BE2C (cell line): Measurements from ENCODE around the gene BRICD5.

Experiments used
- DNase-seq: peaks from one replicate; pipeline ENCODE4 v3.0.0-alpha.2; 2020
- H3K27me3 ChIP-seq: fragments of 250-450 bp; sonication (Bioruptor Pico); 2 replicates; pipeline ENCODE4 v1.5.1; 2020; ENCODE audit warnings: mild to moderate bottlenecking
- H3K36me3 ChIP-seq: fragments of 250-450 bp; sonication (Bioruptor Pico); 2 replicates; pipeline ENCODE4 v1.5.1; 2020; ENCODE audit warnings: mild to moderate bottlenecking
- H3K4me1 ChIP-seq: fragments of 250-450 bp; sonication (Bioruptor Pico); 2 replicates; pipeline ENCODE4 v1.5.1; 2020
- H3K4me3 ChIP-seq: 2 replicates; pipeline ENCODE4 v1.5.1; 2011; ENCODE audit warnings: low read depth, low read length
- H3K9me3 ChIP-seq: fragments of 250-450 bp; sonication (Bioruptor Pico); 2 replicates; pipeline ENCODE4 v1.5.1; 2020
- TF ChIP-seq, protein P1 (sequence below): IDR thresholded peaks from 2 replicates; pipeline ENCODE4 v1.5.1; 2012; ENCODE audit warnings: mild to moderate bottlenecking, low read depth, low read length

BRICD5 gene

DNA sequence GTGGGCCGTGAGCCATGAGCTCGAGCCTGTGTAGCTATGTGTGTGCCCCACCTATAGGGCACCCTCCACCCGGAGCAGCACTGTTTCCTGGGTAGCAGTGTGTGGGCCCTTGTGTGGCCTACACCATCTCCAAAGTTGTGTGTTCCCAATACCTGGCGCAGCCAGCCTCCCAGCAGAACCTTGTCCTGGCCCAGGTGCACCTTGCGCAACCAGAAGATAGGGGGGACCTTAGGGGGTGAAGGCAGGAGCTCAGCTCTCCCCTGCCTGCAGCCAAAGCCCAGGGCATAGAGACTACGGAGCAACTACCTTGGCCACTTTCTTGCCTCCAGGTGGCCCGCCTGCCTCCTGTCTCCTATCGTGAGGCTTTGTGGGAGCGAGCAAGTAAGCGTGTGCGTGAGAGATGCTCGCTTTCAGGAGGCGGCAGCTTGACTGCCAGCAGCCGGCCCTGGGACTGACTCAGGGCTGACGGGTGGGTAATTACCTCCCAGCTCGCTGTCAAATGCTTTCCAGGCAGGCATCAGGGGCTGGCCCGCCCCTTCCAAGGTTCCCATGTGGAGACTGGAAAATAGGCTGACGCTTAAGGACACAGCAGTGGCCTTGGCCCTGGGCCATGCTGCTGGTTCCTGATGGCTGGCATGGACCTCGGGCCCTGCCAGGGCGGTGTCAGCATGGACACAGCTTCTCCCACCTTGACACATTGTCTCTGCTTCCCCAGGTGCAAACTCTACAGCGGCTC lies 36.1 kb downstream of the BRICD5 start:
- Histone ChIP-seq H3K9me3 (no peaks in the 10 kb centered on the region), H3K27me3 (no peaks in the 10 kb centered on the region), H3K4me1 (no peaks in the 10 kb centered on the region), H3K36me3 (peaks cover 71% of the 10 kb centered on the region), H3K4me3 (no peak overlapping the region)
- TF ChIP-seq, protein P1, sequence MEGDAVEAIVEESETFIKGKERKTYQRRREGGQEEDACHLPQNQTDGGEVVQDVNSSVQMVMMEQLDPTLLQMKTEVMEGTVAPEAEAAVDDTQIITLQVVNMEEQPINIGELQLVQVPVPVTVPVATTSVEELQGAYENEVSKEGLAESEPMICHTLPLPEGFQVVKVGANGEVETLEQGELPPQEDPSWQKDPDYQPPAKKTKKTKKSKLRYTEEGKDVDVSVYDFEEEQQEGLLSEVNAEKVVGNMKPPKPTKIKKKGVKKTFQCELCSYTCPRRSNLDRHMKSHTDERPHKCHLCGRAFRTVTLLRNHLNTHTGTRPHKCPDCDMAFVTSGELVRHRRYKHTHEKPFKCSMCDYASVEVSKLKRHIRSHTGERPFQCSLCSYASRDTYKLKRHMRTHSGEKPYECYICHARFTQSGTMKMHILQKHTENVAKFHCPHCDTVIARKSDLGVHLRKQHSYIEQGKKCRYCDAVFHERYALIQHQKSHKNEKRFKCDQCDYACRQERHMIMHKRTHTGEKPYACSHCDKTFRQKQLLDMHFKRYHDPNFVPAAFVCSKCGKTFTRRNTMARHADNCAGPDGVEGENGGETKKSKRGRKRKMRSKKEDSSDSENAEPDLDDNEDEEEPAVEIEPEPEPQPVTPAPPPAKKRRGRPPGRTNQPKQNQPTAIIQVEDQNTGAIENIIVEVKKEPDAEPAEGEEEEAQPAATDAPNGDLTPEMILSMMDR: no peak
- no peak for DNase-seq

DNA sequence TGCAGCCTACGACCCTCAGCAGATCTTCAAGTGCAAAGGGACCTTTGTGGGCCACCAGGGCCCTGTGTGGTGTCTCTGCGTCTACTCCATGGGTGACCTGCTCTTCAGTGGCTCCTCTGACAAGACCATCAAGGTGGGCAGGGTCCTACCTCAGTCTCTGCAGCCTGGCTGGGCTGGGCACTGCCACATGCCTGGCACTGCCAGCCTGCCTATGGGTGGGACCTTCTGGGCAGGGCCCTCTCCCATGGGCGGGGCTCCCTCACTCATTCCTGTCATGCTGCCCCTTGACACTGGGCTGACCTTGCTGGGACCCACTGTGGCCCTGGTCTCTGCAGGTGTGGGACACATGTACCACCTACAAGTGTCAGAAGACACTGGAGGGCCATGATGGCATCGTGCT lies 36.7 kb downstream of the BRICD5 start:
- no peaks in the 10 kb centered on the region for H3K4me1 ChIP-seq
- DNase-seq: no peak
- H3K36me3 ChIP-seq: peaks cover 71% of the 10 kb centered on the region
- H3K27me3 ChIP-seq: no peaks in the 10 kb centered on the region
- no peaks in the 10 kb centered on the region for H3K9me3 ChIP-seq
- TF ChIP-seq, protein P1: no peak
- no peak overlapping the region for H3K4me3 ChIP-seq

GRCh38 chr16:2173366-2173765 lies 37.3 kb downstream of the BRICD5 start:
- TF ChIP-seq, protein P1: no peak

DNA sequence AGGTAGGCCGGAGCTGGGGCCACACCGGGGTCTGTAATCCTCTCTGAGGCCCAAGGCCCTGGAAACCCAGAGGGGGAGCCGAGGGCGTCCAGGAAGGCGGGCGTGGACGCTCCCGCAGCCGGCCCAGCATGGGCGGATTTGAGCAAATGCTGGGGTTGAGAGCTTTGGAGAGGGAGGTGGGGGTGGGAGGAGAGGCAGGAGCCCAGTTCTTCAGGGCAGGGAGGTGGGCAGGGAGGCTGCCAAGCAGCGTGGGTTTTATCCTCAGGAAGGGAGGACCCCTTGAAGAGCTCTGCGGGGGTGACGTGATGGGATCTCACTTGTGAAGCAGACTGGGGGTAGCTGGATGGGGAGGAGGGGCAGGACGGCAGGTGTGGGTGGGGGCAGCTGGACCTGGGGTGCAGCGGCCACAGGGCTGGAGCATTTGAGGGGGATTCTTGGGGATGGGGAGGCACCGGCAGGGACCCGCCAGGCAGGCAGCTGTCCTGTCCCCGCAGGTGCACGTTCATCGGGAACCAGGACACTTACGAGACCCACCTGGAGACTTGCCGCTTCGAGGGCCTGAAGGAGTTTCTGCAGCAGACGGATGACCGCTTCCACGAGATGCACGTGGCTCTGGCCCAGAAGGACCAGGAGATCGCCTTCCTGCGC lies 37.9 kb downstream of the BRICD5 start:
- H3K4me3 ChIP-seq: no peak overlapping the region
- H3K9me3 ChIP-seq: no peaks in the 10 kb centered on the region
- TF ChIP-seq, protein P1: no peak
- no peaks in the 10 kb centered on the region for H3K27me3 ChIP-seq
- H3K36me3 ChIP-seq: peaks cover 69% of the 10 kb centered on the region
- no peaks in the 10 kb centered on the region for H3K4me1 ChIP-seq
- DNase-seq: no peak

More at GRCh38 chr16:2173366-2173765, 37.3 kb downstream of the BRICD5 start:
- H3K27me3 ChIP-seq: no peaks in the 10 kb centered on the region
- peaks cover 69% of the 10 kb centered on the region for H3K36me3 ChIP-seq
- H3K4me3 ChIP-seq: no peak overlapping the region
- no peaks in the 10 kb centered on the region for H3K4me1 ChIP-seq
- DNase-seq: no peak
- no peaks in the 10 kb centered on the region for H3K9me3 ChIP-seq

DNA sequence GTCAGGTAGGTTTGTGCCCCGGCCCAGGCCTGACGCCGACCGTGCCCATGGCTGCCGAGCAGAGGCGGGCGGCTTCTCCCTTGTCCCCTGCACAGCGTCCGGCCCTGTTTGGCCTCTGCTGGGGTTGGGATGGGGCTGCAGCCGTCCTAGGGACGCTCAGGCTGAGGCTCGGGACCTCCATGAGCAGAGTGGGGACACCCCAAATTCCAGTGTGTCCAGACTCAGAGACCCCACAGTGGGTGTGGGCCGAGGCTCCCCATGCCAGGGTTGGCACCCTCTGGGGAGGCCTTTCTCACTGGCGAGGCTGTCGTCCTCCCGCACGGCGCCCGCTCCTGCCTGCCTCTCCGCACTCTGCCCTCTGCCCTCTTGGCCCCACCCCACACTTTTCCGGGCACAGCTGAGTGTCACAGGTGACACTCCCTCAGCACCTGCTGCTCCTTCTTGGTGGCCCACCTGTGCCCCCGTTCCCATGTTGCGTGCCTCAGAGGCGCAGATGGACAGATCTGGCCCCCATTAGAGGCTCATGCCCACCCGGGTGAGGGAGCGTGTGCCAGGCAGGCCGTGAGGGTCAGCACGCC lies 39.0 kb downstream of the BRICD5 start:
- Histone ChIP-seq H3K9me3 (no peaks in the 10 kb centered on the region), H3K4me3 (no peak overlapping the region), H3K27me3 (no peaks in the 10 kb centered on the region), H3K4me1 (no peaks in the 10 kb centered on the region), H3K36me3 (peaks cover 70% of the 10 kb centered on the region)
- DNase-seq: no peak
- TF ChIP-seq, protein P1: no peak
